ENCODE measurements around the gene SHROOM2.
"Not testable (repeated sequence)": the region's sequence is repeated elsewhere in the genome, so short reads cannot be mapped to it uniquely, and the experiment has no call there.

The SHROOM2 gene

GRCh38 chrX:9784332-9784731 lies 1.9 kb upstream of the SHROOM2 start:
- no peak for DNase-seq

- no peak for DNase-seq
Measured at GRCh38 chrX:9785254-9785943, 830 bp upstream of the SHROOM2 start.

- no peak for DNase-seq
Measured at GRCh38 chrX:9786798-9787635, 788 bp downstream of the SHROOM2 start.

- no peak for DNase-seq
Measured at GRCh38 chrX:9788911-9789310, 2.7 kb downstream of the SHROOM2 start.

- DNase-seq, result no peak
Measured at GRCh38 chrX:9789555-9789954, 3.3 kb downstream of the SHROOM2 start.

GRCh38 chrX:9790866-9791265 lies 4.6 kb downstream of the SHROOM2 start:
- DNase-seq, result no peak

GRCh38 chrX:9794495-9794894 lies 8.3 kb downstream of the SHROOM2 start:
- DNase-seq, result no peak

- no peak for DNase-seq
Measured at GRCh38 chrX:9797384-9798360, 11.4 kb downstream of the SHROOM2 start.

- DNase-seq, result no peak
Measured at GRCh38 chrX:9802737-9803136, 16.5 kb downstream of the SHROOM2 start.

GRCh38 chrX:9804444-9804843 lies 18.2 kb downstream of the SHROOM2 start:
- no peak for DNase-seq

- no peak for DNase-seq
Measured at GRCh38 chrX:9805956-9806355, 19.7 kb downstream of the SHROOM2 start.

GRCh38 chrX:9807355-9808182 lies 21.3 kb downstream of the SHROOM2 start:
- no peak for DNase-seq

GRCh38 chrX:9809876-9810275 lies 23.6 kb downstream of the SHROOM2 start:
- DNase-seq, result not testable (repeated sequence)

GRCh38 chrX:9811086-9811485 lies 24.9 kb downstream of the SHROOM2 start:
- DNase-seq, result not testable (repeated sequence)

- DNase-seq, result no peak
Measured at GRCh38 chrX:9816084-9816700, 30.0 kb downstream of the SHROOM2 start.

GRCh38 chrX:9821572-9821971 lies 35.3 kb downstream of the SHROOM2 start:
- DNase-seq, result no peak

GRCh38 chrX:9824554-9824953 lies 38.3 kb downstream of the SHROOM2 start:
- no peak for DNase-seq

GRCh38 chrX:9825129-9825790 lies 39.0 kb downstream of the SHROOM2 start:
- no peak for DNase-seq

- no peak for DNase-seq
Measured at GRCh38 chrX:9825966-9826365, 39.7 kb downstream of the SHROOM2 start.

- DNase-seq, result no peak
Measured at GRCh38 chrX:9829308-9830267, 43.4 kb downstream of the SHROOM2 start.

All from activated effector memory CD4-positive, alpha-beta T cell treated with Interleukin-2 at 50 U/mL for 16 hours (primary cell).